DND-41 (cell line): ENCODE results near the gene JAM2.

ENCODE experiments used
- ATAC-seq: fragments of 200-7000 bp; cut with Tn5 transposase; 3 replicates; pipeline ENCODE4 v1.9.1; 2021; ENCODE audit warnings: low read depth; ENCODE audit not compliant: insufficient read depth
- DNase-seq: peaks from one replicate; pipeline ENCODE4 v3.0.0-alpha.2; 2020
- H2AFZ ChIP-seq: 2 replicates; pipeline ENCODE4 v1.6.0; 2012; ENCODE audit warnings: low read depth, low read length
- H3K27ac ChIP-seq: 2 replicates; pipeline ENCODE4 v1.5.1; 2012; ENCODE audit warnings: low read length, inconsistent platforms
- H3K27me3 ChIP-seq: fragments of 200-600 bp; sonication (generic); 2 replicates; pipeline ENCODE4 v1.6.0; 2012; ENCODE audit warnings: low read length, mild to moderate bottlenecking, inconsistent platforms; ENCODE audit not compliant: insufficient read depth, poor library complexity
- H3K36me3 ChIP-seq: 2 replicates; pipeline ENCODE4 v1.5.1; 2012; ENCODE audit warnings: low read length, inconsistent platforms; ENCODE audit not compliant: insufficient read depth
- H3K4me1 ChIP-seq: 2 replicates; pipeline ENCODE4 v1.5.1; 2012; ENCODE audit warnings: mild to moderate bottlenecking, low read length; ENCODE audit not compliant: insufficient read depth
- H3K4me2 ChIP-seq: 2 replicates; pipeline ENCODE4 v1.6.0; 2012; ENCODE audit warnings: mild to moderate bottlenecking, moderate library complexity, low read length, inconsistent platforms; ENCODE audit not compliant: insufficient read depth
- H3K4me3 ChIP-seq, 2 experiments: fragments of 200-600 bp in 1 of 2; shearing (Covaris generic) in 1 of 2; 2 replicates each; pipeline ENCODE4 v1.5.1; 2012 to 2016; ENCODE audit warnings: inconsistent platforms in 2 of 2, low read length in 2 of 2, mild to moderate bottlenecking in 2 of 2, low read depth in 1 of 2, moderate library complexity in 1 of 2
- H3K79me2 ChIP-seq: 2 replicates; pipeline ENCODE4 v1.6.0; 2012; ENCODE audit warnings: low read length, inconsistent platforms; ENCODE audit not compliant: insufficient read depth
- H3K9ac ChIP-seq: 2 replicates; pipeline ENCODE4 v1.6.0; 2012; ENCODE audit warnings: low read depth, mild to moderate bottlenecking, inconsistent platforms, low read length, moderate library complexity
- H3K9me3 ChIP-seq: 2 replicates; pipeline ENCODE4 v1.5.1; 2012; ENCODE audit warnings: low read length, moderate library complexity, mild to moderate bottlenecking, inconsistent platforms; ENCODE audit not compliant: insufficient read depth, severe bottlenecking
- H4K20me1 ChIP-seq: 2 replicates; pipeline ENCODE4 v1.6.0; 2012; ENCODE audit warnings: low read length; ENCODE audit not compliant: insufficient read depth
- EZH2 ChIP-seq: IDR thresholded peaks from 3 replicates; pipeline ENCODE4 v1.6.1; 2012; ENCODE audit warnings: borderline replicate concordance, low read depth, mild to moderate bottlenecking, moderate library complexity, low read length, inconsistent platforms; ENCODE audit not compliant: severe bottlenecking
- TF ChIP-seq, protein P1 (sequence below): IDR thresholded peaks from 2 replicates; pipeline ENCODE4 v1.5.1; 2012; ENCODE audit warnings: borderline replicate concordance, low read length, moderate library complexity, mild to moderate bottlenecking; ENCODE audit not compliant: poor library complexity, severe bottlenecking; ENCODE audit errors: extremely low read depth

JAM2 gene

DNA sequence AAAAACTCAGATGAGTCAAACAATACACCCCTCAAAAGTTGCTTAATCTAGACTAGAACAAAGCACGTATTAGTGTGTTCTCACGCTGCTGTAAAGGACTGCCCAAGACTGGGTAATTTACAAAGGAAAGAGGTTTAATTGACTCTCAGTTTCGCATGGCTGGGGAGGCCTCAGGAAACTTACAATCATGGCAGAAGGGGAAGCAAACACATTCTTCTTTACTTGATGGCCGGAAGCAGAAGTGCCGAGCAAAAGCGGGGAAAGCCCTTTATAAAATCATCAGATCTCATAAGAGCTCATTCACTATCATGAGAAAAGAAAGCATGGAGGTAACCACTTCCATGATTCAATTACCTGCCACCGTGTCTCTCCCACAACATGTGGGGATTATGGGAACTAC, 10.1 kb downstream of the JAM2 start:
- H3K36me3 ChIP-seq = no peaks in the 10 kb centered on the region
- H3K9me3 ChIP-seq = no peaks in the 10 kb centered on the region
- H3K79me2 ChIP-seq = no peaks in the 10 kb centered on the region
- H3K27ac ChIP-seq = no peak overlapping the region
- H3K4me3 ChIP-seq = no peak overlapping the region
- no peak for TF ChIP-seq EZH2
- TF ChIP-seq, protein P1, sequence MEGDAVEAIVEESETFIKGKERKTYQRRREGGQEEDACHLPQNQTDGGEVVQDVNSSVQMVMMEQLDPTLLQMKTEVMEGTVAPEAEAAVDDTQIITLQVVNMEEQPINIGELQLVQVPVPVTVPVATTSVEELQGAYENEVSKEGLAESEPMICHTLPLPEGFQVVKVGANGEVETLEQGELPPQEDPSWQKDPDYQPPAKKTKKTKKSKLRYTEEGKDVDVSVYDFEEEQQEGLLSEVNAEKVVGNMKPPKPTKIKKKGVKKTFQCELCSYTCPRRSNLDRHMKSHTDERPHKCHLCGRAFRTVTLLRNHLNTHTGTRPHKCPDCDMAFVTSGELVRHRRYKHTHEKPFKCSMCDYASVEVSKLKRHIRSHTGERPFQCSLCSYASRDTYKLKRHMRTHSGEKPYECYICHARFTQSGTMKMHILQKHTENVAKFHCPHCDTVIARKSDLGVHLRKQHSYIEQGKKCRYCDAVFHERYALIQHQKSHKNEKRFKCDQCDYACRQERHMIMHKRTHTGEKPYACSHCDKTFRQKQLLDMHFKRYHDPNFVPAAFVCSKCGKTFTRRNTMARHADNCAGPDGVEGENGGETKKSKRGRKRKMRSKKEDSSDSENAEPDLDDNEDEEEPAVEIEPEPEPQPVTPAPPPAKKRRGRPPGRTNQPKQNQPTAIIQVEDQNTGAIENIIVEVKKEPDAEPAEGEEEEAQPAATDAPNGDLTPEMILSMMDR = no peak
- H4K20me1 ChIP-seq = no peaks in the 10 kb centered on the region
- ATAC-seq = no peak
- no peak overlapping the region for H2AFZ ChIP-seq
- no peak overlapping the region for H3K9ac ChIP-seq
- H3K4me1 ChIP-seq = no peaks in the 10 kb centered on the region
- DNase-seq = no peak
- H3K27me3 ChIP-seq = no peaks in the 10 kb centered on the region
- no peak overlapping the region for H3K4me2 ChIP-seq

DNA sequence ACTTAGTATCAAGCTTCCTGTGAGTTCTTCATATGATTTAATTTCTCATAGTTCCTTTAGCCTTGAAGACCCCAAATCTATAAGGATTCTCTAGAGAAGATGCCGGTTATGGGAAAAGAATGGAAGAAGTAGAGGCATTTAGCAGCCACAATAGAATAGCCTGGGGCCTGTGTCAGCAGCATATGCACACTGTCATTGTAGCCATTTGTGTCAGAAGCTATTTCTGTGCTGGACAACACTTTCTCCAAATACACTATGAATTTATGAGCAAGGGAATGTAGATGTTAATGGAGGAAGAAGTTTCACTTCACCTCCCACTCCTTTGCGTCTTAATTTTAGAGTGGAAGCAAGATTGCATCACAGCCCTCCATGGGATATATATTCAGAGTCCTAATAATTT, 17.4 kb downstream of the JAM2 start:
- H3K27ac ChIP-seq = no peak overlapping the region
- H3K4me1 ChIP-seq = no peaks in the 10 kb centered on the region
- ATAC-seq (no peak), DNase-seq (no peak)
- H2AFZ ChIP-seq = no peak overlapping the region
- H3K9me3 ChIP-seq = no peaks in the 10 kb centered on the region
- H3K36me3 ChIP-seq = no peaks in the 10 kb centered on the region
- H4K20me1 ChIP-seq = no peaks in the 10 kb centered on the region
- TF ChIP-seq EZH2 = no peak
- TF ChIP-seq, protein P1 = no peak
- H3K9ac ChIP-seq = no peak overlapping the region
- no peaks in the 10 kb centered on the region for H3K27me3 ChIP-seq
- H3K79me2 ChIP-seq = no peaks in the 10 kb centered on the region
- no peak overlapping the region for H3K4me3 ChIP-seq
- no peak overlapping the region for H3K4me2 ChIP-seq

DNA sequence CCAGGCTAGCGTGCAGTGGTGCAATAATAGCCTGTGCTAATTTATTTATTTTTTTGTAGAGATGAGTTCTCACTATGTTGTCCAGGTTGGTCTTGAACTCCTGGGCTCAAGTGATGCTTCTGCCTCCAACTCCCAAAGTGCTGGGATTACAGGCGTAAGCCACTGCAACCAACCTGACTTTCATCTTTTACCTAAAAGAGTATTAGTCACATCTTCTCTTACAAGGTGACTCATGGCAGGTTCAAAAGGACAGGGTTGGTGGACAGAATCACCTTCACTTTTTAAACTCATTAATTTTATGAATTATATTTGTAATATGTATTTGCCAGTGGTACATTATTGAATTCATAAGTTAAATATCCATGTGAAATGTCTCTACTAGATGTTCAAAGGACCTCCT, 18.1 kb downstream of the JAM2 start:
- Histone ChIP-seq H3K4me1 (no peaks in the 10 kb centered on the region), H3K4me3 (no peak overlapping the region), H3K9me3 (no peaks in the 10 kb centered on the region), H2AFZ (no peak overlapping the region), H3K36me3 (no peaks in the 10 kb centered on the region), H3K27ac (no peak overlapping the region), H3K79me2 (no peaks in the 10 kb centered on the region), H4K20me1 (no peaks in the 10 kb centered on the region), H3K9ac (no peak overlapping the region), H3K27me3 (no peaks in the 10 kb centered on the region), H3K4me2 (no peak overlapping the region)
- no peak for TF ChIP-seq EZH2
- TF ChIP-seq, protein P1 = no peak
- ATAC-seq (no peak), DNase-seq (no peak)

- Histone ChIP-seq H2AFZ (no peak overlapping the region), H3K9me3 (no peaks in the 10 kb centered on the region), H3K79me2 (no peaks in the 10 kb centered on the region), H3K4me3 (no peak overlapping the region), H3K4me1 (no peaks in the 10 kb centered on the region), H3K9ac (no peak overlapping the region), H3K4me2 (no peak overlapping the region), H4K20me1 (no peaks in the 10 kb centered on the region), H3K27ac (no peak overlapping the region), H3K27me3 (no peaks in the 10 kb centered on the region), H3K36me3 (no peaks in the 10 kb centered on the region)
- no peak for ATAC-seq
- no peak for TF ChIP-seq EZH2
- TF ChIP-seq, protein P1 = no peak
- DNase-seq = no peak
Measured at GRCh38 chr21:25658427-25659035, 19.5 kb downstream of the JAM2 start.
